HG03469 (cell line): ENCODE measurements around the gene STIM1.
"Not testable (repeated sequence)": the region's sequence is repeated elsewhere in the genome, so short reads cannot be mapped to it uniquely, and the experiment has no call there.

ENCODE experiments used
- ATAC-seq: cut with Tn5 transposase; IDR thresholded peaks from one replicate; pipeline ENCODE4 v1.9.1; 2021; ENCODE audit warnings: mild to moderate bottlenecking, moderate library complexity, moderate number of reproducible peaks; ENCODE audit not compliant: unreplicated experiment

The STIM1 gene

DNA sequence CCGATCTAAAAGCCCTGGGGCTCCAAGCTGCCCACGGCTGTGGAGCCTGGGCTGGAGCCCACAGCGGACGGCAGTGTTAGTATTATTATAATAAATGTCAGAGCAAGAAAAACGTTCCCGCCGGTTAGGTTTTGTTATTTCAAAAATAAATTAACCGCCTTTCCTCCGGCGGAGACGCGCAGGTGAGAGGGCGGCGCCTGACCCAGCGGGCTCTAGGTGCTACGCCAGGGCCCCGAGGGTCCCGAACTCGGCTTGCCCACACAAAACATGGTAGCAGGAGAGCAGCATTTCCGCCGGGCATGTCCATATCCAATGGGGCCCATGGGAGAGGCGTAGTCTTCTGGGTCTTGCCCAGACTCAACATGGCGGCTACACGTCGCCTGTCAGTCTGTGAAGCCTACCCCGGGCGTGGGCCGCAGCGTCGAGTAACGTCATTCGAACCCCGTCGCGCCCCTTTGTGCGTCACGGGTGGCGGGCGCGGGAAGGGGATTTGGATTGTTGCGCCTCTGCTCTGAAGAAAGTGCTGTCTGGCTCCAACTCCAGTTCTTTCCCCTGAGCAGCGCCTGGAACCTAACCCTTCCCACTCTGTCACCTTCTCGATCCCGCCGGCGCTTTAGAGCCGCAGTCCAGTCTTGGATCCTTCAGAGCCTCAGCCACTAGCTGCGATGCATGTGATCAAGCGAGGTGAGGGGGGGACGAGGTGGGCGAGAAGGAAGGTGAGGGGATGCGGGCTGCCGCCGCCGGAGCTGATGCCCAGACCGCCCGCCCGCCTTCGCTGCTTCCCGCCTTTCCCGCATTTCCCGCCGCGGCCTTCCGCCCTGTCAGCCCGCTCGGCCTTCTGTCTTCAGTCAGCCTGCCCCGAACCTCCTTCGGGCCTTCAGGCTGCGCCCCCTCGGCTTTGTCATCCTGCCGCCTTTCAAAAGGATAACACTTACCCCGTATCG is 239.2 kb downstream of the STIM1 start, which contains the start of gene RRM1:
TSS of gene RRM1 (plus strand) at position 452 of the 944 bp plus-strand sequence. CDS start at position 666, 214 bp downstream.
- ATAC-seq = peak; percentile 84

DNA sequence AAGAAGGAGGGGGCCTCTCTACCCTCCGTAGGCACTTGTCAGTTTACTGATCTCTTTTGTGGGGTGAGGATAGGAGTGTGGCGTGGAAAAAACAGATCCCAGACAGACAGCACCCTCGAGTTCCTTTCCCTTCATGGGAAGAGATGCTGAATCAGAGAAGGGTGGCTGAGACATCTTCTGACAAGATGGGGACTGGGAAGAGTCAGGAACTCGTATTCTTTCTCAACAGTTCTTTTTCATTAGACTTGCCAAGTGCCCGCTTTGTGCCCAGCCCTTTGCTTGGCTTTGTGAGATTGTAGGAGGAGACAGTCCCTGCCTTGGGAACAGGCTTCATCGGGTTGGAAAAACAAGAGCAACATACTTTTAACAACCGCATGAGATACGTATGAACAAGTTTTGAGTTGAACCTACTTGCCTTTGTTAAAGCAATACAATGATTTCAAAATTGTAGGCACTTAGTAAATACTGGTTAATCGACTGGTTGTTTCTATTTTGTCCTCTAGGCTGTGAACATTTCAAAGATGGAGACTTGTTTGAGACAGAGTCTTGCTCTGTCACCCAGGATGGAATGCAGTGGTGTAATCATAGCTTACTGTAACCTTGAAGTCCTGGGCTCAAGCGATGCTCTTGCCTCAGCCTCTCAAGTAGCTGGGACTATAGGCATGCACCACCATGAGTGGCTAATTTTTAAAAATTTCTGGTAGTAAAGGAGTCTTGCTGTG is 240.2 kb downstream of the STIM1 start:
- ATAC-seq = no peak

GRCh38 chr11:4098026-4098621 is 242.7 kb downstream of the STIM1 start:
- ATAC-seq = no peak

GRCh38 chr11:4102711-4103110 is 247.2 kb downstream of the STIM1 start:
- no peak for ATAC-seq

DNA sequence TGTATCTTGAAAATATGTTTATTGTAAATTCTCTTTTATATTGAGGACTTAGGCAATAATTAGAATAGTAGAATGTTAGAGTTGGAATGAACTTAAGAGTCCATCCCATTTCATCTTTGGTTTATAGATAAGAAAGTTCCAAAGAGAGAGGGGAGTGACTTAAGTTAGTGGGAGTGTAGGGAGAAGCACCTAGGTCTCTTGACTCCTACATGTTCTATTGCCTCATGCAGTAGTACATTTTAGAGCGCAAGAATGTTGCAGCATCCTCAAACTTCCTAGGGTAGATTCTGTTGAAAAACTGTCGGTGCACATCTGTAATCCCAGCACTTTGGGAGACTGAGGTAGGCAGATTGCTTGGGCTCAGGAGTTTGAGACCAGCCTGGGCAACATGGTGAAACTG is 247.8 kb downstream of the STIM1 start:
- no peak for ATAC-seq

GRCh38 chr11:4105916-4106315 is 250.5 kb downstream of the STIM1 start:
- no peak for ATAC-seq

- no peak for ATAC-seq
Observed at GRCh38 chr11:4111834-4112233, 256.4 kb downstream of the STIM1 start.

DNA sequence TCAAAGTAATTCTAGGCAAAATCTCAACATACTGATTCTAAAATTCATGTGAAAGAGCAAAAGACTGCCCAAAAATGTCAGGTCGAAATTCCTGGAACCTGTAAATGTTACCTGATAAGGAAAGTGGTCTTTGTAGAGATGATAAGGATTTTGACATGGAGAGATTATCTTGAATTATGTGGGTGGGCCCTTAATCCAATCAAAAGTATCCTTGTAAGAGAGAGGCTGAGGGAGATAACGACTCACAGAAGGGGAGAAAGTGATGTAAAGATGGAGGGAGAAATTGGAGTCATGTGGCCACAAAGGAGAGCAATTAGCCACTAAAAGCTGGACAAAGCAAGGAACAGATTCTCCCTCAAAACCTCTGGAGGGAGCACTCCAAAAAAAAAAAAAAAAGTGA is 259.7 kb downstream of the STIM1 start:
- ATAC-seq = no peak

DNA sequence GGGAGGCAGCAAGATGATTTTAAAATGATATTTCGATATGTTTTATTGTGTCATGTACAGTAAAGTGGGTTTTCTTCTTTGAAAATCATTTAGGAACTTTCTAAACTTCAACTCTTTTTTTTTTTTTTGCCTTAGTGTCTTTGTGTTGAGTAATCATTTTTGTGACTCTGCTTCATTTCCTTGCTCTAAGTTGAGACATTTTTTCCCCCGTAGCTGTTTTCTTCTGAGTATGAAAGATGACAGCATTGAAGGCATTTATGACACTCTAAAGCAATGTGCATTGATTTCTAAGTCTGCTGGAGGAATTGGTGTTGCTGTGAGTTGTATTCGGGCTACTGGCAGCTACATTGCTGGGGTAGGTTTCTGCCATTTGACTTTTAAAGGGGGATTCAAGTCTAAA is 262.6 kb downstream of the STIM1 start:
- ATAC-seq = no peak

DNA sequence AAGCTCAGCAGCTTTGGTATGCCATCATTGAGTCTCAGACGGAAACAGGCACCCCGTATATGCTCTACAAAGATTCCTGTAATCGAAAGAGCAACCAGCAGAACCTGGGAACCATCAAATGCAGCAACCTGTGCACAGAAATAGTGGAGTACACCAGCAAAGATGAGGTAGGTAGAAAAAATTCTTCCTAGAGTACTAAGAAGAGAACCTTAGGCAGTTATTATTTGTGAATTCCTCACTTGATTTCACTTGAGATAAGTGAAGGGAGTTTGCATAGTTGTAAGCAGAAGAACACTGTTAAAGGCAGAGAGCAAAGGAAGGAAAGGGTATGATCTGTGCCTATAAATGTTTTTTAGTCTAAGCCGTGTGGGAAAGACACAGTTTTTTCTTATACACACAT is 267.8 kb downstream of the STIM1 start:
- no peak for ATAC-seq

- ATAC-seq = no peak
Observed at GRCh38 chr11:4125141-4125540, 269.7 kb downstream of the STIM1 start.

- no peak for ATAC-seq
Observed at GRCh38 chr11:4127357-4127756, 271.9 kb downstream of the STIM1 start.

- ATAC-seq = not testable (repeated sequence)
Observed at GRCh38 chr11:4130219-4130618, 274.8 kb downstream of the STIM1 start.

DNA sequence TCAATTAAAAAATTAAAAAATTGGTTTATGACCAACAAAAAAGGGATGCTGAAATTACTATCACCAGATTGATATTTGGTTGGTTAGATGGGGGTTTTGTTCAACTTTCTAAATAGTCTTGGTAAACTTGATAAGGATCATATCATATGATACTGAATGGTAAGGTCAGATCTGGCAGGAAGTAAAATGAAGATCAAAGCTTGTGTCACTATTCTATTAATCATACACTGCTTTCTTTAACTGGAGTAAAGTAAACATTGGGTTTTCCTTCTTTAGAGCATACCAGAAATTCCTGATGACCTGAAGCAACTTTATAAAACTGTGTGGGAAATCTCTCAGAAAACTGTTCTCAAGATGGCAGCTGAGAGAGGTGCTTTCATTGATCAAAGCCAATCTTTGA is 279.3 kb downstream of the STIM1 start:
- ATAC-seq = no peak

DNA sequence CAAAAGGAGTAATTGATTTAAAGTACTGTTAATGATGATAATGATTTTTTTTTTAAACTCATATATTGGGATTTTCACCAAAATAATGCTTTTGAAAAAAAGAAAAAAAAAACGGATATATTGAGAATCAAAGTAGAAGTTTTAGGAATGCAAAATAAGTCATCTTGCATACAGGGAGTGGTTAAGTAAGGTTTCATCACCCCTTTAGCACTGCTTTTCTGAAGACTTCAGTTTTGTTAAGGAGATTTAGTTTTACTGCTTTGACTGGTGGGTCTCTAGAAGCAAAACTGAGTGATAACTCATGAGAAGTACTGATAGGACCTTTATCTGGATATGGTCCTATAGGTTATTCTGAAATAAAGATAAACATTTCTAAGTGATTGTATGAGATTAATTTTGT is 283.0 kb downstream of the STIM1 start:
- ATAC-seq = no peak

DNA sequence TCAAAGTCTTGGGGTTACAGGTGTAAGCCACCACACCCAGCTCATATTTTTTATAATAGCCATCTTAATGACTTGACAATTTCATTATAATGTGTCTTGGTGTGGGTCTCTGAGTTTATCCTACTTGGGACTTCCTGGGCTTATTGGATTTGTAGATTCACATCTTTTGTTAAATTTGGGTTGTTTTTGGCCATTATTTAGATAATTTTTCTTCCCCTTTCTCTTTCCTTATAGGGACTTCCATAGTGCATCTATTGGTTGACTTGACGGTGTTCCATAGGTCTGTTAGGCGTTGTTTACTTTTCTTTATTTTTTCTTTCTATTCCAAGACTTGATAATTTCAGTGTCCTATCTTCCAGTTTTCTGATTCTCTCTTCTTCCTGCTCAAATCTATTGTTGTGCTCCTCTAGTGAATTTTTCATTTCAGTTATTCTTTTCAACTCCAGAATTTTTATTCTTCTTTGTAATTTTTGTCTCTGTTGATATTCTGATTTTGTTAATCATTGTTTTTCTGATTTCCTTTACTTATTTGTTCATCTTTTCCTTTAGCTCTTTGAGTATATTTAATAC is 284.7 kb downstream of the STIM1 start:
- ATAC-seq = no peak
